Islet precursor cell (in vitro differentiated cells): ENCODE results near the gene PGAM4.
"Not testable (repeated sequence)": the region's sequence is repeated elsewhere in the genome, so short reads cannot be mapped to it uniquely, and the experiment has no call there.

Experiments
- DNase-seq: peaks from one replicate; pipeline ENCODE4 v3.0.0-alpha.2; 2018

PGAM4 gene

DNA sequence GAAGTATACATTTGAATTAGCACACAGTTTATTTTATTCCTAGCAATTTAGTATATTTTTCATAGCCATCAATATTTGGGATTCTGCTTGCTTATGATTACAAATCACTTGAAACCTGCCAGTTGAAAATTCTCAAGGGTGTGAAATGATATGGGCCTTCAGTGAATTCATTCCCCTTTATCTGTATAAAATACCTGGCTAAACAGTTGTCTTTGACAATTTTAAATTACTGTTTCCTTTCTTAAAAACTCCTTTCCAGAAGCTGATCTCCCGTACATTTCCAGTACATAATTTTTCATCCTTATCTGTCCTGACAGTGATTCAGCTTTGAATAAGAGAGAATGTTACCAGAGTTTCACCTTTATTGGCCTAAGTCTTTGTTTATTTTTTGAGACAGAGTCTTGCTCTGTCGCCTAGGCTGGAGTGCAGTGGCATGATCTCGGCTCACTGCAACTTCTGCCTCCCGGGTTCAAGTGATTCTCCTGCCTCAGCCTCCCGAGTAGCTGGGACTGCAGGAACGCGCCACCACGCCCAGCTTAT lies 45.0 kb downstream of the PGAM4 start:
- no peak for DNase-seq

DNA sequence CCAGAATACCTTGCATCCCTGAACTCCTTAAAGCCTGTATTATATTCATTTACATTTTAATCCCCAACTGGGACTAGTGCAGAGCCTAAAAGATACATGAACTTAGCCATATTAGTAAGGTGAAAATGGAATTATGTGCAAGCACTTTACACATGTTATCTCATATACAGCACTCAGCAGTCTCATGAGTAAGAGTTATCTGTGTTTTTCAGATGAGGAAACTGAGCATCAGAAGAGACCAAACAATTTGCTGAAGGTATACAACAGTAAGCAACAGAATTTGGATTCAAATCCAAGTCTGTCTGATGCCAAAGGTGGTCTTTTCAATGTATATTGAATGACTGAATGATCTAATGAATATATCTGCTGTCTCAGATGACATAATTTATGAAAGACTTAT lies 46.7 kb downstream of the PGAM4 start:
- no peak for DNase-seq

DNA sequence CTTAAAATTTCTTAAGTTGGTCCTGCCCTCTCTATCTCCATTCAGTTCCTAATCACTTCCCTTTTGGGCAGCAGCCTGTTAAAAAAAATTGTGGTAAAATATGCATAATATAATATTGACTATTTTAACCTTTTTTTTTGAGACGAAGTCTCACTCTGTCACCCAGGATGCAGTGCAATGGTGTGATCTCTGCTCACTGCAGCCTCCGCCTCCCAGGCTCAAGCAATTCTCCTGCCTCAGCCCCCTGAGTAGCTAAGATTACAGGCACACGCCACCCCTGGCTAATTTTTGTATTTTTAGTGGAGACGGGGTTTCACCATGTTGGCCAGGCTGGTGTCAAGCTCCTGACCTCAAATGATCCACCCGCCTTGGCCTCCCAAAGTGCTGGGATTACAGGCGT lies 50.1 kb downstream of the PGAM4 start:
- not testable (repeated sequence) for DNase-seq

DNA sequence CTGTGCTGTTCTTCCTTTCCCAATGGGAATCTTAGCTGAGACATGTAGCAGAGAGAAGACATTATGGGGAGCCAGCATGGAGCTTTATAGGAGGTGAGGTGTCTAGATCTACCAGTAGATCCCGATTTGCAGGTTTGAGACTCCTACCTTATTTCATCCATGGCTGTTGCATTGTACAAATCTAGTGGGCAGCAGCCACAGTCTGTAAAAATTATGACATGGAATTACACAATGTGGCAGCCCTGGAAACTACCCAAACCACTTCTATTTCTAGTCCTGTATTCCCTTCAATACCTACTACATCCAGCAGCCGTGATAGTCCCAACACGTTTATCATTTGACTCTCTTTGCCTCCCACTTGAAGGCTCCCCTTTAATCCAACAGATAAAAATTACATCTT lies 50.9 kb downstream of the PGAM4 start:
- no peak for DNase-seq
